GM19468 (cell line): Measurements from ENCODE around the gene RAB6B.

Source experiments
- ATAC-seq: cut with Tn5 transposase; IDR thresholded peaks from one replicate; pipeline ENCODE4 v1.9.1; 2021; ENCODE audit warnings: mild to moderate bottlenecking, moderate library complexity, moderate number of reproducible peaks; ENCODE audit not compliant: unreplicated experiment; ENCODE audit errors: extremely low read depth

Gene RAB6B

DNA sequence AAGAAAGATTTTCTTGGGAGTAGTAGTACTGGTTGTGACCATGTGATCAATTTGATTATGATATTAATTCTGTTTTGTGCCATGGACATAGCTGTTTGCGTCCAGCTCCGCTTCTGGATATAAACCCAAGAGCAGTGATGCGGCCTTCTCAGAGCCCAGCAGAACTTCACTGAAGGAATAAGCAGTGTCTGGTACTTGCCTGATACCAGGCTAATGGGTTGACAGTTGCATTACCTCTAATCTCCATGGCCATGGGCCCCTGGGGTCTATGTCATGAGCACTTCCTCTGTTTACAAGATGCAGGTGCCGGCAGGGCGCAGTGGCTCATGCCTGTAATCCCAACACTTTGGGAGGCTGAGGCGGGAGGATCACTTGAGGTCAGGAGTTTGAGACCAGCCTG lies 36.3 kb upstream of the RAB6B start:
- ATAC-seq = no peak

DNA sequence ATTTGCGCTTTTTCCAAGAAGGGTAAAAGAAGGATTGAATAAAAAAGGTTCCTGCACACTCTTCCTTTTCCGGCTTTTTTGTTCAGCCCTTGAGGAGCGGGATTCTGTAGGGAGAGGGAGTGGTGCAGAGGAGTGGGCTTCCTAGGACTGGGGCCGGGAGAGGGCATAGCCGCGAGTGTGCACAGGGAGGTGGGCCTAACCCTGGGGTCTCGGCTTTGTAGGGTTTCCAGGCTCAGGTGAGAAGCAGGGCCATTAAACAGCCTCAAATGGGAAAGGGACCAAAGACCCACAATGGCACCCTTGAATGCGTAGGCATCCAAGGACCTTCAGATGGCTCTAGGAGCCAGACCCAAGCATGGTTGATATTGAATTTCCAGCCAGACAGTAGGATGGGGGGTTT lies 35.4 kb upstream of the RAB6B start:
- ATAC-seq = no peak

DNA sequence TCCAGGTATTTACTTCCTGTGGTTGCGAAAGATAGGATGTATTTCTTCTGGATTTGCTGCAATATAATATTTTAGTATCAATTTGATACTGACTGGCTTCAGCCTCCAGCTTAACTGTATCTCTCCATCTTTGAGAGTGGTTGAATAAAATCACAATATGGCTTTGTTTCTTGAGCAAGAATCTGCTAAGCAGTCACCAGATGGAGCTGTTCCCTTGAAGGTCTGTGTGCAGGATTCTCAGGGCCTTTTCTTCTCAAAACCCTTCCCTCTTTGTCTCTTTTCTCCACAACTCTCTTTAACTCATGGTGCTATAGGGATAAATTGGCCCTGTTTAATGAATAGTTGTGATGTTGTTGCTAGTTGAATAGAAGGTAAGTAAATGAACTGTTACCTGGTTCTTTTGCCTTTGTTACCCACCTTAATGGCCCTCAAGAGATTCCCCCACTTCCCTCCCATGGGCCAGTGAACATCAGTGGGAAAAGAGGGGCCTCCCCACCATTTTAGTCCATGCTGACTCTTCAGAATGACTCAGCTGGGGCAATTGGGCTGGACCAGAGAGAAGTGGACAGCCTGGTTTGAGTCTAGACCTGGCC lies 34.8 kb upstream of the RAB6B start:
- no peak for ATAC-seq

DNA sequence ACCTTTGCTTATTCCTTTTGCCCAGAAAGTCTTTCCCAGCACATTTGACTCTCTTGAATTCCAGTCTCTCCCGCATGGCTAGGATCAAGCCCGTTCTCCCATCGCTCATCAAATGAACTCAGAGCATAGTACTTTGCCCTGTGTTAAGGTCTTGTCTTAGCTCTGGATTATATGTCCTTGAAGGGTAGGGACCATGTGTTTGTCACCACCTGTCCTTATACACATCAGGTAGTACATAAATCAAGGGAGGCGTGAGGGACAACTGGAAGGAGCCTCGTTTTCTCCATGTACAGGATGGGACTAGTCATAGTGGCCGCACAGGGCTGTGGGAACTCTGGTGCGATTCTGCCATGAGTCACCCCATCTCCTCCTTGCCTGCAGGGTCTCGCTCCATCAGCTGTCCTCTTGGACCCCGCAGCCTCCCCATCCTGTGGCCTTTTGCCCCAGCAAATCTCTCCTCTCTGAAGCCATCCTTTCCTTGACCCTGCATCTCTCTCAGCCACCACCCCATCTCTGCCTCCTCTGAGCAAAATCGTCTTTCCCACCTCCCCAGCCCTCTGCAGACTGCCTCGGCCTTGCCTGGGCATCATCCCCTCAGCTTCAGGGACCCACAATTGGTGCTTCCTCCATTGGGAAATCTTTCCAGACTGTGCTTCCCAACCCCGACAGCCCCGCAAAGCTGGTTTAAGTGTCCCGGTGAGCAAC lies 33.4 kb upstream of the RAB6B start:
- no peak for ATAC-seq

DNA sequence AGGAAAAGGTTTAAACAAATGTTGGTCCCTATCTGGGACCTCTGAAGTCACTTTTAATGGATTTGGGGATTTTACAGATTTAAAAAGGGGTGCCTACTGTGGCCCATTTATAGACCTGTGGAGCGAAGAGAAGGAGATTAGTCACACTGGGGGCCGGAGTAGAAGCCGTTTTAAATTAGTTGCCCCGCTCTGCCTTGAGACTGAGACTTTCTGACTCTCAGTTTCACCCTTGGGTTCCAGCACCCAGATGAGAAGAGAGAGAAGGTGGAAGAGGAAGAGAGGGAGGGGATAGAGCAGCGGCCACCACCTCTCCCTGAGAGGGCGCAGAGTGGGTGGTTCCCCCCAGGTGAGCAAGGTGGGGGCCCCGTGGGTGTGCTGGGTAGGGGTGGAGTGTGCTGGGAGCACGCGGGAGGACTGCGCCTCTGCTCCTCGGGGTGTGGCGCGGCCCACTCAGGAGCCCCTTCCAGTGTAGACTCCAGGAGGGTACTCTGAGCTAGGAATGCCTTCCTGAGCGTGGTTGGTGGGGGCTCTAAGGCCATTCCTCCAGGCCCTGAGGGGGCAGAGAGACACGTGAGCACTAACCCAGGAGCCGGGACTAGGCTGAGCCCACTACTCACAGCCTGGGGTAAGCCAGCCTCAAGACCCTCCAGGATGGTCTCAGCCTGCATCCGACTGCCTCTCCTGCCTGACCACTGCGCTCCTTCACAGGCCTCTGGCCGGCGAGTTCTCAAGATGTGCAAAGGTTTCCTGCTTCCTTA lies 32.6 kb upstream of the RAB6B start:
- ATAC-seq = no peak

DNA sequence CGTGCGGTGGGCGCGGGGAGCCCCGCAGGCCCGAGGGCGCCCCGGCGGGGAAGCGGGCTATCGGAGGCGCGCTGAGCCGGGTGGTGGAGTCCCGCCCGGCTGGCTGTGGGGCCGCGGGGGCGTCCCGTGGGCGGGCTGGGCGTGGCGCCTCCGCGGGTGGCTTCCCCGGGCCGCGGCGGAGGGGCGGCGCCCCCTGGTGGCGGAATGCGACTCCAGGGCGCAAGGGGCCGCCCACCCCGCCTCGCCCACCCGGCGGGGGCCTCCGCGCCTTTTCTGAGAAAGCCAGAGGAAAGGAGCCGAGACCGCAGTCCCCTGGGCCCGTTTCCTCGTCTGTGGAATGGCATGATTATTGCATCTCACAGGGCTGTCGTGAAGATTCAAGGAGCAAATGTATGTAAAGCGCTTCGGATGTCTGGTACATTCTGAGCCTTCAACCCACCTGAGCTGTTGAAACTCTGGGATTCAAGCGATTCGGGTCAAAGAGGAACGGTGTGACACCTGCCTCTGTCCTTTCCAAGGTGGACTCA lies 31.9 kb upstream of the RAB6B start:
- peak; percentile 55 for ATAC-seq

DNA sequence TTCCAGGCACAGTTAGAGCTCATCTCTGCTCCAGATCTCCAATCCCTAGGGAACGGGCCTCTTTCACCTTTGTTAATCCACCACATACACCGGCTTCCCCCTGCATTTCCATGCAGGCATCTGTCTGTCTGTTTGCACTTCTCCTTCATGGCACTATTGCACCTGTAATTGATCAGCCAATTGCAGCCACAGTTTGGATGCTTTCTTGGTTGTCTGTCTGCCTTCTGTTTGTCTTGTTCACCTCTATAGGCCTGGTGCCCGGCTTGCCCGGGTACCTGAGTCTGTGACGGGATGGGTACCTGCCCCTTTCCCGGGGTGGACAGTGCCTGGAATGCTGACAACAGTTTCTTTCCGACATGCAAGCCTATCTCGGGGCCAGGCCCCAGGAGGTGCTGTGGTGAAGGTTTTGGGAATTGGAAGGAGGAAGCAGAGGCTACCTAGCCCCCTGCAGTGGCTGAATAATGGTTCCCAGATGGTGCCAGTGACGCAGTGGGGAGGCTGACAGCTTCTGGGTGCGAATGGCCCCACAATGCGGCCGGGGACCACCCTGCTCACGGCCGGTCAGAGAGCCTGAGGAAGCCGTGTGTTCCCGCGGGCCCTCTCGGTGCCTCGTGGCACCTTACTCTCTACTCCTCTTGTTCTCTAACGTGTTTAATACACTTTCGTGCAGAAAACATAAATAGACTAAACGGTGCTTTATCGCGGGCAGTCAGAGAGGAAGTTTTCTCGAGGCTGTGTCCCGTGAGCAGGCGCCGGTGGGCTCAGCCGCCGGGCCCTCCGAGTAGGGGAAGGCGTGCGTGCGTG lies 31.3 kb upstream of the RAB6B start:
- ATAC-seq = no peak

DNA sequence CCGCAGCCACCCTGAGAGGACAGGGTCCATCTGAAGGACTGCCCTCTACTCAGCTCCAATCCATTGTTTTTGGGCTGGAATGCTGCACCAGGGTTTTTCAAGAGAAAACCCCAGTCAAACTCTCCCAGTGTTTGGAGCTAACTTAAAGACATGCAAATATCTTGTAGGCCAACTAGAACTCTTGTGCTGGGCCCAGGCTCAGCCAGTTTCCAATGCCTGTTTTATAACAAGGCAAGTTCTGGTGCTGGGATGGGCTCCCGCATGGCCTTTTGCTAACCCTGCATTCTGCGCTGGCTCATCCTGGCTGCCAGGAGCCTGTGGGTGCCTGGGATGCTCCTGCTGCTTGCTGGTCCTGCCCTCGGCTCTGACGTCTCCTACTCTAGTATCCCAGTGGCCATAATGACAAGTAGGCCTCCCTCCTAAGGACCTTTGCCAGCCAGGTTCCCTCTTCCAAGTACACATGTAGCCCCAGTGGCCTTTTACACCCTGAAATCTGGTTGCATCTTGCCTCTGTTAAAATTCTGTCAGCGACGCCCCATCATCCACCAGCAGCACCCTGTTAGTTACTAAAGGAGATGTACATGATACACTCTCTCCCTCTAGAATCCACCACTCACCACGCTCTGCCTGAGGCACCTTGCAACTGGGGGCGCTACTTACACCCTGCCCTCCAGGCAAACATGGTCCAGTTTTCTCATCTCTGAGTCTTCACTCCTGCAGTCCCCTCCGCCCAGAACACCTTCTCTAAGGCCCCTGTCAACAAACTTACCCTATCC lies 30.5 kb upstream of the RAB6B start:
- ATAC-seq = no peak

DNA sequence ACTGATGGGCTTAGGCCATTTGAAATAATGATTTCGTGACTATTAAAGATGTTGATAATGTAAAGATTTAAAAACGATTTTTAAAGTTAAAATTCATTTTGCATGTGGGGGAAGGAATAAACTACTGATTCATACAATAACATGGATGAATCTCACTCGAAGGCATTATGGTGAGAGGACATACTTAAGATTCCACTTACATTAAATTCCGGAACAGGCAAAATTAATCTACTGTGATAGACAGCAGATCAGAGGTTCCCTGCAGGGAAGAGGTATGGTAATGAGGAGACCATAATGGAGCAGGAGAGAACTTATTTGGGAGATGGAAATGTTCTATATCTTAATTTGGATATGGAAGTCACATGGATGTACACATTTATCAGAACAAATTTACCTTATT lies 28.4 kb upstream of the RAB6B start:
- no peak for ATAC-seq

DNA sequence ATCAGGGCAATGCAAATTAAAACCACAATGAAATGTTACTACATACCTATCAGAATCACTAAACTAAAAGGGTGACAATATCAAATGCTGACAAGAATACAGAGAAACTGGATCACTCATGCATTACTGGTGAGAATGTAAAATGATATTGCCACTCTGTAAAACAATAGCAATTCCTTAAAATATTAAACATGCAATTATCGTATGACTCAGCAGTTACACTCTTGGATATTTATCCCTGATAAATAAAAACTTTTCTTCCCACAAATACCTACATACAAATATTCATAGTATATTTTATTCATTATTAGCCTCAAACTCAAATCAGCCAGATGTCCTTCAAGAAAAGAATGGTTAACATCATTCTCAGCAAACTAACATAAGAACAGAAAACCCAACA lies 25.9 kb upstream of the RAB6B start:
- no peak for ATAC-seq

DNA sequence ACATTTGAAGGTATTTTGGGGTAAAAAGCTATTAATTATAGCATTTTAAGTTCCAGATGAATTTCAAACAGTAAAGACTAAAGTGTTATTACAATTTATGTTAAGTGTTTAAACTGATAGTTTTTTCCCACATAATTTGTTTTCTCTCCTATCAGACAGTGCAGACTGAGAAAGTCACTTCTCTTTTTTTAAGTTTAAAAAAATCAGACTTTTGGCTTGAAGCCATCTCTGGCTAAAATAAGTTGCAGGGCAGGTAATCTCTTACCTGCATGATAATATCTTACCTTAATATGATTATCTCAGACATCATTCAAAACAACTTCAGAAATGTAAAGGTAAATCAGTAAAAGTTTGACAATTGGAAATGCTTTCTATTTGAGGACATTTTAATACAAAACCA lies 21.5 kb upstream of the RAB6B start:
- no peak for ATAC-seq

DNA sequence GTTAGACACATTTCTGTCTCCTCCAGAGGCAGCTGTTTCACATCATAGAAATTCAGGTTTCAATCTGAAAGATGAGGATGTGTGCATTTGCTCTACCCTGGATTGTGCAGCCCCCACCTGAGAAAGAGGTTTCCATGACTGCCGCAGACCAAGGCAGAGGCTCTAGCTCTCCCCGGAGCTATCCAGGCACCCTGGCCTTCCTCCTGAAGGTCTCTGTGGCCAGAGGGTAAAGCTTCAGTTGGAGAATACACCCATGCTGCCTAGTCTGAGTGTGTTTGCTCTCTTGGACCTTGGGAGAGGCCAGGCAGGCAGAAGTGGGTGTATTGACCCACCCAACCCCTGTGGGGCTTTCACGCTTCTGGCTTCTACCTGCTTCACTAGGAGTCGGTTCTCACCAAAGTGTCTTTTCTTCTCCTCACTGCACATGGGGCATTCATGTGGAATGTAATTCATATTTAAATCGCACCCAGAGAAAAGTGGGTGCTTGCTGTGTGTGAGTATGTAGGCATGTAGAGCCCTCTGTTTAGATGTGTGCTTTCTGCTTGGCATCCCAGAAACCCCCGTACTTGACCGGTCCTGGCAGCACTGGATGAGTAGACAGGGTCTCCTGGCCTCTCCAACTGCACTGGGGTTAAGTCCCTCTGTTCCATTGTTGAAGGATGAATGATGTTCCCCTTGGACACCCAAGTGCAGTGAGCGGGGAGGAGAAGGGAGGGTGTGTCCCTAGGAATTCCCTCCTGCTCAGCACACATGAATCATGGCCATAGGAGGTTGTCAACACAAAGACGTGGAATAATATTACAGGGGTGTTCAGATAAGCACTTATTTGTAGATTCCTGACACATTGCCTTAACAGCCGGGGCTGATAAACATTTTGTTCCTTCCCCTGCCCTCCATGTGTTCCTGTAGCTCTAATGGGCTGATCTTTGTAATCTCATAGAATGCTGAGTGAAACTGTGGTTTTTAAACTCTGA lies 20.3 kb upstream of the RAB6B start:
- ATAC-seq = no peak

DNA sequence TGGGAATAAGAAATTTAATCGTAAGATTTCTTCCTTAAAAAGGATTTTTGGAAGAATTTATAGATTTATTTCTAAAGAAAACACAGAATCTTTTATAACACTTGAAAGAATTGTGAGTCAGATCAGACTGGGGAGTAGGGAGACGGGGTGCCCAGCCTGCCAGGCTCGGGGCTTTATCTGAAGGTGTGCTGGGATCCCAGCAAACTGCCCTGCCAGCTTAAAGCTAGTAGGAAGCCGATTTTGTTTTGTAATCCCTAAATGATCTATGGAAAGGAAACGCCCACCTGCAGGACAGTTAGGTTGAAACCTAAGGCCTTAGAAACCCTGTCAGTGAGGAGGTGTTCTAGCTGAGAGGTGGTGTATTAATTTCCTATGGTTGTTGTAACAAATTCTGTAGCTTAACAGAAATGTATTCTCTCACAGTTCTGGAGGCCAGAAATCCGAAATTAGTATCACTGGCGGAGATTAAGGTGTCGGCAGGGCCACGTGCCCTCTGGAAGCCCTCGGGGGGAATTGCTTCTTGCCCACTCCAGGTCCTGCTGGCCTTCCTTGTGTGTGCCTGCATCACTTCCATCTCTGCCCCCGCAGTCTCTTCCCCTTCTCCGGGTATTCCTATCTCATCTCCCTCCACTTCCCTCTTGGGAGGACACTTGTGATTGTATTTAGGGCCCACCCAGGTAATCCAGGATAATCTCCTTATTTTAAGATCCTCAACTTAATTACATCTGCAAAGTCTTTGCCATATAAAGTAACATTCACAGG lies 19.3 kb upstream of the RAB6B start:
- no peak for ATAC-seq

DNA sequence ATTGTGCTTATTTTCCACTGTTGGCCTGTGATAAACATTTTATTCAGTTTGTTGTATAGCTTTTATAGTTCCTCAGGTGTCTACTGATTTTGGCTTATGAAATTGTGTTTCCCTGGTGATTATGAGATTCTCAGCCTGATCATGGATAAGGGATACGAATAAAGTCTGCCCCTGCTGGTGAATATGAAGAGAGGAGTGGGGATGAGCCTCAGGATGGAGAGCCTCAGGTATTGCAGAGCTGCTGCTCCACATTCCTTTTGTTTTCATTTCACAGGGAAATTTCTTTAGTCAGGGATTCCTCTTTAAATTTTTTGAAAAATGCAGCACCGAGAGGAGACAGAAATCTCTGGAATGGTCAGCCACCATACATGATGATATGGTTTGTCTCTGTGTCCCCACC lies 14.7 kb upstream of the RAB6B start:
- no peak for ATAC-seq

DNA sequence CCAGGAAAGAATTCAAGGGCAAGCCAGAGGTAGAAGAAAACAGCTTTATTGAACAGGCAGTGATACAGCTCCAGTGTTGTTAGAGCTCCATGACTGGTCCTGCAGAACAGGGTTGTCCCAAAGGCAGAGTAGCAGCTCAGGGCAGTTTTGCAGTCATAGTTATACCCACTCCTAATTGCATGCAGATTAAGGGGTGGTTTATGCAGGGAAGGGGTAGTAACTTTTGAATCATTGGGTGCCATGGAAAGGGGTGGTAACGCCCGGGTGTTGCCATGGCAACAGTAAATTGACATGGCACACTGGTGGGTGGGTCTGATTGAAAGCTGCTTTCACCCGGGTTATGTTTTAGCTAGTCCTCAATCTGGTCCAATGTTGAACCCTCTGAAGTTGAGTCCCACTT lies 9.7 kb upstream of the RAB6B start:
- no peak for ATAC-seq

DNA sequence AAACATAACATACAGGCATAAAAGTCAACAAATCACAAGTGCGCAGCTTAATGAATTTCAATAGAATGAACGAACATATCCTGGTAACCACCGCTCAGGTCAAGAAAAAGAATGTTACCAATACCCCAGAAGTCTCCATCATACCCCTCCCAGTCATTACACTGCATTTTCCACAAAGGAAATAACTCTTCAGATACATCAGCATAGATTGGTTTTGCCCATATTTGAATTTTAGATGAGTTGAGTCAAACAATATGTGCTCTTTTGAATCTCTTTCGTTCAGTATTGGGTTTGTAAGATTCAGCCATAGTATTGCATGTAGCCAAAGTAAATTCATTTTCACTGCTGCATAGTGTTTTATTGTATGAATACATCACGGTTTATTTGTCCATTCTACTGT lies 6.2 kb upstream of the RAB6B start:
- ATAC-seq = no peak

DNA sequence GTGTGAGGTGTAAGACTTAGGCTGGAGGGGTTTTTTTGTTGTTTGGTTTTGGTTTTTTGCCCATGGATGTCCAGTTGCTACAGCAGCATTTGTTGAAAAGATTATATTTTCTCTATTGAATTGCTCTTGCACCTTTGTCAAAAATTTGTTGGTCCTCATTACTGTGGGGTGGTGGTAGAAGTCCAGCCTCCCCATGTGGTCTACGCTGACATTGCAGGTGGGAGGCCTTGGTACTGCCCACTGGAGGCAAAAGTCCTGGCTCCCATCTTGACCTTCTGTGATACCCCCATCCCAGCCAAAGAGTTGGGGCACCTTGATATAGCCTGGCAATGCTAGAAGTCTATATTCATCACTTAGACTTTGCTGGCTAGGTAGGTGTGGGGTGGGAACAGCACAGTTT lies 5.4 kb upstream of the RAB6B start:
- no peak for ATAC-seq

DNA sequence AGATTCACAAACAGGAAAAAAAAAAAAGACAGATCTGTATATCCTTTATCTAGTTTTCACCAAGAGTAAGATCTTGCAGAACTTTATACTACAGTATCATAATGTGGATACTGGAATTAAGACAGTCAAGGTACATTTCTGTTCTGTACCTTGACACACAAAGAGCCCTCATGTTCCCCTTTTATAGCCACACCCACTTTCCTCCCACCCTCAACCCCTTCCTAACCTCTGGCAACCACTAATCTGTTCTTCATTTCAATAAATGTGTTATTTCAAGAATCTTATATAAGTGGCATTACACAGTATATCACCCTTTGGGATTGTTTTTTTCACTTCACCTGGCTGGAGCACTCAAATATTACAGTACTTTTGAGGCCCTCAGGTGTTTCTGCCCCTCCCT lies 3.6 kb upstream of the RAB6B start:
- no peak for ATAC-seq
